Measurements from ENCODE around the gene AURKAIP1.
A peak's percentile ranks its signal among the peaks of the same experiment; 100 is the strongest.

AURKAIP1 gene

GRCh38 chr1:1333551-1334241, 41.3 kb downstream of the AURKAIP1 start:
- DNase-seq (ENCODE audit: low spot score), result no peak

- no peak for DNase-seq (ENCODE audit: low spot score)
Measured at GRCh38 chr1:1332774-1333480, 42.1 kb downstream of the AURKAIP1 start.

- DNase-seq (ENCODE audit: low spot score), result no peak
Measured at GRCh38 chr1:1332031-1332755, 42.8 kb downstream of the AURKAIP1 start.

GRCh38 chr1:1331068-1331965, 43.7 kb downstream of the AURKAIP1 start, which contains the start of gene TAS1R3:
TAS1R3 (plus strand) TSS chr1:1331280; CDS start chr1:1331346, 66 bp downstream.
- no peak for DNase-seq (ENCODE audit: low spot score)

- DNase-seq (ENCODE audit: low spot score), result no peak
Measured at GRCh38 chr1:1330366-1331067, 44.5 kb downstream of the AURKAIP1 start.

- DNase-seq (ENCODE audit: low spot score), result no peak
Measured at GRCh38 chr1:1329304-1330210, 45.5 kb downstream of the AURKAIP1 start.

GRCh38 chr1:1328254-1328653, 46.8 kb downstream of the AURKAIP1 start:
- no peak for DNase-seq (ENCODE audit: low spot score)

GRCh38 chr1:1327291-1327690, 47.7 kb downstream of the AURKAIP1 start:
- no peak for DNase-seq (ENCODE audit: low spot score)

- DNase-seq (ENCODE audit: low spot score), result no peak
Measured at GRCh38 chr1:1326075-1326605, 48.9 kb downstream of the AURKAIP1 start.

GRCh38 chr1:1325288-1326074, 49.5 kb downstream of the AURKAIP1 start:
- DNase-seq (ENCODE audit: low spot score), result no peak

- peak; percentile 85 for DNase-seq (ENCODE audit: low spot score)
Measured at GRCh38 chr1:1324524-1325287, 50.3 kb downstream of the AURKAIP1 start, which contains the start of the genes CPTP and INTS11. CPTP (plus strand) TSS chr1:1324802; CDS start chr1:1326911, 2,109 bp downstream. INTS11 (minus strand) TSS chr1:1324660; CDS start chr1:1324608, 52 bp downstream.

- DNase-seq (ENCODE audit: low spot score), result no peak
Measured at GRCh38 chr1:1324084-1324523, 50.9 kb downstream of the AURKAIP1 start.
